Uterus (tissue), 2 donors: ENCODE measurements around the gene TNFRSF6B.

Experiments used
- POLR2A ChIP-seq, 2 donors: fragments of 450-650 bp; IDR thresholded peaks; one replicate each; pipeline ENCODE4 v1.6.1; 2016; ENCODE audit warnings: antibody characterized with exemption in 2 of 2, mild to moderate bottlenecking in 1 of 2, moderate library complexity in 1 of 2
- TF ChIP-seq, protein P1 (sequence below), 4 experiments: fragments of 200-600 bp in 2 of 4; fragments of 450-650 bp in 2 of 4; sonication (generic) in 2 of 4; IDR thresholded peaks; one replicate each; pipeline ENCODE4 v1.5.1; 2016 to 2019; ENCODE audit warnings: antibody characterized with exemption in 4 of 4, mild to moderate bottlenecking in 2 of 4, moderate library complexity in 1 of 4

DNA sequence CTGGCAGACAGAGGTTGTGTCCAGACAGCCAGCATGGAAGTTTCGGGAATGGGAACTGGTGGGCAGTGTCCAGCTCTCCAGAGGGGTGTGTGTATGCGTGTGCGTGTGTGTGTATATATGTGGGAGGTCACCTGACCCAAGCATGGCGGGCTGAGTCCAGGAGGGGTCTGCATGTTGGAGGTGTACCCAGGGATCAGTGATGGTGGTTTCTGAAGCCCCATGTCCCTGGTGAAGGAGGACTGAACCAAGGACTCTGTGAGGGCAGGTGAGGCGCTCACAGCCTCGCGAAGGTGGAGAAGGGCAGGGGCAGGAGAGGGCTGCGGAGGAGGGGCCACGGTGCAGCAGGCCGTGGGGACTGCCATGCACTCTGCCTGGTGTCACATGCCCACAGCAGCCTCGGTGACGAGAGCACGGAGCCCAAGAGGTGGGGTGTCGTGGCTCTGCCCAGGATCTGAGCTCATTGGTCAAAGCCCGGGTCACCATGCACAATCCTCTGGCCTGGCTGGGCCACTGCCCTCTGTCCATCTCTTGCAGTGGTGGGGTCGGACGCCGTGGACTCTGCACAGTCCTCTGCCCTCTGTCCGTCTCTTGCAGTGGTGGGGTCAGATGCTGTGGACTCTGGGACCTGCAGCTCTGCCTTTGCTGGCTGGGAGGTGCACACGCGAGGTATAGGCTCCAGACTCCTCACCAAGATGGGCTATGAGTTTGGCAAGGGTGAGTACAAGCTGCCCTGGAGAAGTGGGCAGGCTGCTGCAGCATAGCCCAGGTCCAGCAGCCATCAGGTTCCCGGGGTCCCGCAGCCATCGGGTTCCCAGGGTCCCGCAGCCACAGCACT is 37.9 kb downstream of the TNFRSF6B start:
- TF ChIP-seq, protein P1, sequence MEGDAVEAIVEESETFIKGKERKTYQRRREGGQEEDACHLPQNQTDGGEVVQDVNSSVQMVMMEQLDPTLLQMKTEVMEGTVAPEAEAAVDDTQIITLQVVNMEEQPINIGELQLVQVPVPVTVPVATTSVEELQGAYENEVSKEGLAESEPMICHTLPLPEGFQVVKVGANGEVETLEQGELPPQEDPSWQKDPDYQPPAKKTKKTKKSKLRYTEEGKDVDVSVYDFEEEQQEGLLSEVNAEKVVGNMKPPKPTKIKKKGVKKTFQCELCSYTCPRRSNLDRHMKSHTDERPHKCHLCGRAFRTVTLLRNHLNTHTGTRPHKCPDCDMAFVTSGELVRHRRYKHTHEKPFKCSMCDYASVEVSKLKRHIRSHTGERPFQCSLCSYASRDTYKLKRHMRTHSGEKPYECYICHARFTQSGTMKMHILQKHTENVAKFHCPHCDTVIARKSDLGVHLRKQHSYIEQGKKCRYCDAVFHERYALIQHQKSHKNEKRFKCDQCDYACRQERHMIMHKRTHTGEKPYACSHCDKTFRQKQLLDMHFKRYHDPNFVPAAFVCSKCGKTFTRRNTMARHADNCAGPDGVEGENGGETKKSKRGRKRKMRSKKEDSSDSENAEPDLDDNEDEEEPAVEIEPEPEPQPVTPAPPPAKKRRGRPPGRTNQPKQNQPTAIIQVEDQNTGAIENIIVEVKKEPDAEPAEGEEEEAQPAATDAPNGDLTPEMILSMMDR (IDR thresholded peaks at IDR 0.05), result no peak
- no peak for TF ChIP-seq POLR2A (IDR thresholded peaks at IDR 0.05)
